Measurements from ENCODE around the gene SLC50A1. TPM values are rescaled to one million over a fixed set of nuclear protein-coding genes. Genes with fewer than 3 reads are reported as not detected.

The SLC50A1 gene
- total RNA-seq, 2 donors from 2014 or later: 42.8 to 47.3 TPM

GRCh38 chr1:155125946-155126555, 9.6 kb upstream of the SLC50A1 start:
- Mint-ChIP-seq H3K36me3 (ENCODE audit: low read depth) (no peaks in the 10 kb centered on the region), H3K4me1 (peaks cover 16% of the 10 kb centered on the region), H3K4me3 (peak overlapping the region; percentile 79), H3K27ac (no peak overlapping the region), H3K9me3 (no peaks in the 10 kb centered on the region), H3K27me3 (peaks cover 15% of the 10 kb centered on the region)
- ATAC-seq (replicated peaks): no peak

- ATAC-seq (replicated peaks): peak; percentile 61
- H3K27me3 Mint-ChIP-seq: peaks cover 15% of the 10 kb centered on the region
- no peaks in the 10 kb centered on the region for H3K36me3 Mint-ChIP-seq (ENCODE audit: low read depth)
- H3K9me3 Mint-ChIP-seq: no peaks in the 10 kb centered on the region
- peak overlapping the region; percentile 79 for H3K4me3 Mint-ChIP-seq
- H3K27ac Mint-ChIP-seq: peak overlapping the region; percentile 5
- H3K4me1 Mint-ChIP-seq: peaks cover 16% of the 10 kb centered on the region
These were observed 9.0 kb upstream of the SLC50A1 start for GRCh38 chr1:155126556-155127104.

GRCh38 chr1:155127105-155127966, 8.3 kb upstream of the SLC50A1 start, which contains the start of gene EFNA1:
Gene EFNA1 (plus strand): TSS chr1:155127876. CDS start chr1:155127978, 102 bp downstream.
- Mint-ChIP-seq H3K4me1 (peaks cover 16% of the 10 kb centered on the region), H3K27ac (peak within 1 kb of the TSS; percentile 62), H3K27me3 (peaks cover 15% of the 10 kb centered on the region), H3K4me3 (peak within 1 kb of the TSS; percentile 79), H3K9me3 (no peaks in the 10 kb centered on the region), H3K36me3 (ENCODE audit: low read depth) (no peaks in the 10 kb centered on the region)
- ATAC-seq (replicated peaks): peak; percentile 73

- ATAC-seq (replicated peaks): no peak
- peak overlapping the region; percentile 62 for H3K27ac Mint-ChIP-seq
- H3K4me1 Mint-ChIP-seq: peaks cover 16% of the 10 kb centered on the region
- no peaks in the 10 kb centered on the region for H3K9me3 Mint-ChIP-seq
- H3K4me3 Mint-ChIP-seq: peak overlapping the region; percentile 79
- peaks cover 15% of the 10 kb centered on the region for H3K27me3 Mint-ChIP-seq
- H3K36me3 Mint-ChIP-seq (ENCODE audit: low read depth): no peaks in the 10 kb centered on the region
These were observed 7.5 kb upstream of the SLC50A1 start for GRCh38 chr1:155127967-155128754.

- H3K27me3 Mint-ChIP-seq: peaks cover 15% of the 10 kb centered on the region
- H3K27ac Mint-ChIP-seq: peak overlapping the region; percentile 62
- H3K9me3 Mint-ChIP-seq: no peaks in the 10 kb centered on the region
- no peak for ATAC-seq (replicated peaks)
- H3K36me3 Mint-ChIP-seq (ENCODE audit: low read depth): no peaks in the 10 kb centered on the region
- H3K4me3 Mint-ChIP-seq: peak overlapping the region; percentile 79
- peaks cover 22% of the 10 kb centered on the region for H3K4me1 Mint-ChIP-seq
These were observed 6.7 kb upstream of the SLC50A1 start for GRCh38 chr1:155128755-155129473.

DNA sequence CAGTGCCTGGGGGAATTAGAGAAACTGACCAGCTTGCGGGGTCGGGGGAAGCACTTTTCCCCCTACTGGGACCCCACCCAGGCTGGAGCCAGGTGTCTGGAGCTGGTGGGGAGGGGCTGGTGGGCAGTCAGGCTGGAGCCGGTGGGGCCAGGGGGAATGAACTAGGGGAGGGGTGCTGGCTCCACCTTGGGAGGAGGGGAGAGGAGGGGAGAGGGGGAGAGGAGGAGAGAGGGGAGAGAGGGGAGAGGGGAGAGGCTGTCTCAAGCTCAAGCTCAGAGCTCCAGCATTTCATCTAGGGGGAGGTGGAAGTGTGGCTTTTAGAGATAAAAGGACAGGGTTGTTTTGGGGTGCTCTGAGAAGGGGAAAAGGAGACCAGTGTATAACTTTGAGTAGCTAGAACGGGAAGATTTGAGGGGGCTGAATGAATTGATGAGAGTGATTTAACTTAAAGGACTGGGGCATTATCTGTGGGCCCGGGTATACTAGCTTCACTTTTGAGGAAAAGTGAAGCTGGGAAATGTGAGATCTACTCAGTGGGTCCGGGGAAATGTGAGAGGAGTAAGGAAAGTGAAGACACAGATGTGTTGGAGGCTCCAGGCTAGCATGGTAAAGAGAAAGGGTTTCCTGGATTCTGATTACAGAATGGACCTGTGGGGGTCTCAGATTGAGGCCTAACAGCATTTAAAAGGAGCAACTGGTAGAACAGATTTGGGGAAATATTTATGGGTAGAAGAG, 5.2 kb upstream of the SLC50A1 start:
- Mint-ChIP-seq H3K36me3 (ENCODE audit: low read depth) (peaks cover 6% of the 10 kb centered on the region), H3K9me3 (no peaks in the 10 kb centered on the region), H3K27ac (peak overlapping the region; percentile 26), H3K27me3 (peaks cover 15% of the 10 kb centered on the region), H3K4me3 (no peak overlapping the region), H3K4me1 (peaks cover 30% of the 10 kb centered on the region)
- no peak for ATAC-seq (replicated peaks)

GRCh38 chr1:155131285-155131684, 4.4 kb upstream of the SLC50A1 start:
- Mint-ChIP-seq H3K27me3 (peaks cover 15% of the 10 kb centered on the region), H3K27ac (peak overlapping the region; percentile 66), H3K4me3 (no peak overlapping the region)

DNA sequence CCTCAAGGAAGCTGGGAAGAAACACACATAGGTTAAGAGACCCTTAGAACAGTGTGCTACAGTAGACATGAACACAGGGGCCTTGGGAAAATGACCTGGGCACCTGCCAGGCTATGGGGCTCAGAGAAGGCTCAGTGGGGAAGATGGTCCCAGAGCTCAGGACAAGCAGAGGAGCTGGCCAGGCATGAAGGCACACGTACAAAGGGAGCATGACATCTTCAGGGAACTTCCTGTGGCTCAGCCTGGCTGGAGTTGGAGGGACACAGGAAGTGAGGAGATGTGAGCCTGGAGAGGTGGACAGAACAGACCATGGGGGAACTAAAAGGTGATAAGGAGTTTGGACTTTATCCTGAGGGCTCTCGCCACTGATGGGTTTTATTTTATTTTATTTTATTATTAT, 3.8 kb upstream of the SLC50A1 start:
- no peak for ATAC-seq (replicated peaks)
- Mint-ChIP-seq H3K4me1 (peaks cover 26% of the 10 kb centered on the region), H3K27ac (peak overlapping the region; percentile 66), H3K9me3 (no peaks in the 10 kb centered on the region), H3K36me3 (ENCODE audit: low read depth) (peaks cover 21% of the 10 kb centered on the region), H3K27me3 (peaks cover 12% of the 10 kb centered on the region), H3K4me3 (no peak overlapping the region)

More at GRCh38 chr1:155131285-155131684, 4.4 kb upstream of the SLC50A1 start:
- no peak for ATAC-seq (replicated peaks)
- H3K36me3 Mint-ChIP-seq (ENCODE audit: low read depth): peaks cover 15% of the 10 kb centered on the region
- peaks cover 30% of the 10 kb centered on the region for H3K4me1 Mint-ChIP-seq
- no peaks in the 10 kb centered on the region for H3K9me3 Mint-ChIP-seq

GRCh38 chr1:155133799-155134281, 1.8 kb upstream of the SLC50A1 start:
- ATAC-seq (replicated peaks): no peak
- Mint-ChIP-seq H3K27me3 (no peaks in the 10 kb centered on the region), H3K27ac (no peak overlapping the region), H3K4me3 (no peak overlapping the region), H3K36me3 (ENCODE audit: low read depth) (peaks cover 40% of the 10 kb centered on the region), H3K4me1 (peaks cover 24% of the 10 kb centered on the region), H3K9me3 (no peaks in the 10 kb centered on the region)

GRCh38 chr1:155134322-155134721, 1.3 kb upstream of the SLC50A1 start:
- H3K36me3 Mint-ChIP-seq (ENCODE audit: low read depth): peaks cover 45% of the 10 kb centered on the region
- H3K4me3 Mint-ChIP-seq: peak overlapping the region; percentile 95
- H3K27me3 Mint-ChIP-seq: no peaks in the 10 kb centered on the region
- H3K4me1 Mint-ChIP-seq: peaks cover 24% of the 10 kb centered on the region
- H3K9me3 Mint-ChIP-seq: no peaks in the 10 kb centered on the region
- ATAC-seq (replicated peaks): no peak
- H3K27ac Mint-ChIP-seq: peak overlapping the region; percentile 98

GRCh38 chr1:155134880-155135414, 705 bp upstream of the SLC50A1 start:
- peak; percentile 84 for ATAC-seq (replicated peaks)
- Mint-ChIP-seq H3K9me3 (no peaks in the 10 kb centered on the region), H3K36me3 (ENCODE audit: low read depth) (peaks cover 51% of the 10 kb centered on the region), H3K4me3 (peak overlapping the region; percentile 95), H3K4me1 (peaks cover 24% of the 10 kb centered on the region), H3K27me3 (no peaks in the 10 kb centered on the region), H3K27ac (peak overlapping the region; percentile 98)

DNA sequence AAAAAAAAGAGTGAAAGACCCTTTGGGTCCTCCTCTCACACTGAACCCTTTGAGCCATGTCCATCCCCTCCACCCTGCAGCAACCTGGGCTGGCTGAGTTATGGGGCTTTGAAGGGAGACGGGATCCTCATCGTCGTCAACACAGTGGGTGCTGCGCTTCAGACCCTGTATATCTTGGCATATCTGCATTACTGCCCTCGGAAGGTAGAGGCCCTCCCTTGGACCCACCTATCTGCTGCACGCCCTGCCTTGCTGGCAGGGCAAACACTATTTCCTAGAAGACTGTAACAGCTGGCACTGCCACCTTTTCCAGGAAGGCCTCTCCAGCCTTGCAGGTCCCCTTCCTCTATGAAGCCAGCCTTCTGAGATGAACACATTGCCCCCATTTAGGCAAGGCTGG, 1.1 kb downstream of the SLC50A1 start:
- peaks cover 58% of the 10 kb centered on the region for H3K36me3 Mint-ChIP-seq (ENCODE audit: low read depth)
- H3K9me3 Mint-ChIP-seq: no peaks in the 10 kb centered on the region
- peak overlapping the region; percentile 98 for H3K27ac Mint-ChIP-seq
- no peak for ATAC-seq (replicated peaks)
- H3K4me3 Mint-ChIP-seq: peak overlapping the region; percentile 95
- H3K4me1 Mint-ChIP-seq: peaks cover 24% of the 10 kb centered on the region
- H3K27me3 Mint-ChIP-seq: no peaks in the 10 kb centered on the region
